ENCODE measurements around the gene LRP1. TPM values are rescaled to one million over a fixed set of nuclear protein-coding genes. Genes with fewer than 3 reads are reported as not detected.

The LRP1 gene
- polyA plus RNA-seq, 1 experiment, result 117 TPM

DNA sequence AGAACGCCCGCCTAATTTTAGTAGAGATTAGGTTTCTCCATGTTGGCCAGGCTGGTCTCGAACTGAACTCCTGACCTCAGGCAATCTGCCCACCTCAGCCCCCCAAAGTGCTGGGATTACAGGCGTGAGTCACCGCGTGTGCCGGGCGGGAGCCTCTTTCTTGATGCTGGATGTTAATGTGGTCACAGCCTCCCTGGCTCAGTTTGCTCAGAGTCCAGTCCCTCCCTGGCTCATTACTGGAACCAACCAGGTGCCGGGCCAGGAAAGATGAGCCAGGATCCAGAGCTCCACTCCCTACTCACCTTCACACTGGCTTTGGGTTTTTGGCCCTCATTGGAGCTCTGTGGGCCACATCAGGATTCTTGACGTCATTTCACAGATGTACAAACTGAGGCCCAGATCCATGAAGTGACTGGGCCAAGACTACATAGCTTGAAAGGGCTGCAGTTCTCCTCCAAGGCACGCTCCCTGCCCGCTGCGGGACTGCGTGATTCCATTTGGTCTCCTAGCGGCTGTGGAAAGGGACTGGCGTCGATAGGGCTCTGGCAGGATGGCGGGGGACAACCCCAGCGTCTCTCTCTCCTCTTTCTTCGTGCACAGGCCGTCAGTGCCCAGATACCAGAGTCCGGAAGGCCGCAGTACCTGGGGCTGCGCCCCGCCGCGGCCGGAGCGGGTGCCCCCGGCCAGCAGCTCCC is 96.1 kb downstream of the LRP1 start:
- no peak for DNase-seq (ENCODE audit: low read depth)
- H3K4me3 ChIP-seq (ENCODE audit: low read depth, low read length), result no peak overlapping the region
- CTCF ChIA-PET, result interaction anchor here (0.6 to 12.2 kb wide), 3 partner anchors 10 to 28 kb away, joined by 3 to 235 read pairs (median 22); a partner anchor contains a TSS

DNA sequence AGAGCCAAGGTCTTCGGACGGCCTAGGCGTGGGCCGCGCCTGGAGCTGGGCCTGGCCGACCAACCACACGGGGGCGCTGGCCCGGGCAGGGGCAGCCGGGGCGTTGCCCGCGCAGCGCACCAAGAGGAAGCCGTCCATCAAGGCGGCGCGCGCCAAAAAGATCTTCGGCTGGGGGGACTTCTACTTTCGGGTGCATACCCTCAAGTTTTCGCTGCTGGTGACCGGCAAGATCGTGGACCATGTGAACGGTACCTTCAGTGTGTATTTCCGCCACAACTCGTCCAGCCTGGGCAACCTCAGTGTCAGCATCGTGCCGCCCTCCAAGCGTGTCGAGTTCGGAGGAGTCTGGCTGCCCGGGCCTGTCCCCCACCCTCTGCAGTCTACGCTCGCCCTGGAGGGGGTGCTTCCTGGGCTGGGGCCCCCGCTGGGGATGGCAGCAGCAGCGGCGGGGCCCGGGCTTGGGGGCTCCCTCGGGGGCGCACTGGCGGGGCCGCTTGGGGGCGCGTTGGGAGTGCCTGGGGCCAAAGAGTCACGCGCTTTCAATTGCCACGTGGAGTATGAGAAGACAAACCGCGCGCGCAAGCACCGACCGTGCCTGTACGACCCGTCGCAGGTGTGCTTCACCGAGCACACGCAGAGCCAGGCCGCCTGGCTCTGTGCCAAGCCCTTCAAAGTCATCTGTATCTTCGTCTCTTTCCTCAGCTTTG is 96.8 kb downstream of the LRP1 start:
- no peak for DNase-seq (ENCODE audit: low read depth)
- no peak overlapping the region for H3K4me3 ChIP-seq (ENCODE audit: low read depth, low read length)
- ChIA-PET POLR2A (no interaction called here), CTCF (interaction anchor here (0.6 to 12.2 kb wide), 4 partner anchors 11 to 28 kb away, joined by 3 to 235 read pairs (median 78); a partner anchor contains a TSS)
- peaks cover 7% of the 10 kb centered on the region for H3K27me3 ChIP-seq (ENCODE audit: control insufficient read depth, insufficient read depth, low read length)
- peak; percentile 13; the same call in 1 of the 2 replicates for TF ChIP-seq CTCF (IDR thresholded peaks at IDR 0.05; ENCODE audit: insufficient read depth, low read depth, low read length)
- H3K36me3 ChIP-seq (ENCODE audit: control insufficient read depth, insufficient read depth, low read length), result no peaks in the 10 kb centered on the region

More for the DNA sequence above, 96.1 kb downstream of the LRP1 start:
- POLR2A ChIA-PET, result no interaction called here
- peaks cover 11% of the 10 kb centered on the region for H3K27me3 ChIP-seq (ENCODE audit: control insufficient read depth, insufficient read depth, low read length)
- H3K36me3 ChIP-seq (ENCODE audit: control insufficient read depth, insufficient read depth, low read length), result no peaks in the 10 kb centered on the region
- TF ChIP-seq CTCF (IDR thresholded peaks at IDR 0.05; ENCODE audit: insufficient read depth, low read depth, low read length), result no peak

- no peak for DNase-seq (ENCODE audit: low read depth)
- POLR2A ChIA-PET, result no interaction called here
- TF ChIP-seq CTCF (IDR thresholded peaks at IDR 0.05; ENCODE audit: insufficient read depth, low read depth, low read length), result no peak
- no peaks in the 10 kb centered on the region for H3K36me3 ChIP-seq (ENCODE audit: control insufficient read depth, insufficient read depth, low read length)
- CTCF ChIA-PET, result interaction anchor here (0.6 to 12.2 kb wide), 3 partner anchors 12 to 28 kb away, joined by 3 to 235 read pairs (median 135); a partner anchor contains a TSS
- no peak overlapping the region for H3K4me3 ChIP-seq (ENCODE audit: low read depth, low read length)
- H3K27me3 ChIP-seq (ENCODE audit: control insufficient read depth, insufficient read depth, low read length), result peaks cover 3% of the 10 kb centered on the region
Observed at GRCh38 chr12:57225680-57226210, 97.5 kb downstream of the LRP1 start.

- Histone ChIP-seq H3K36me3 (ENCODE audit: control insufficient read depth, insufficient read depth, low read length) (peaks cover 4% of the 10 kb centered on the region), H3K4me3 (ENCODE audit: low read depth, low read length) (no peak overlapping the region), H3K27me3 (ENCODE audit: control insufficient read depth, insufficient read depth, low read length) (no peaks in the 10 kb centered on the region; the same call in 1 of the 2 replicates)
- ChIA-PET CTCF (interaction anchor here (0.6 to 12.2 kb wide), 6 partner anchors 10 to 139 kb away, joined by 3 to 235 read pairs (median 4); partner anchors contain the start of gene NXPH4), POLR2A (no interaction called here)
- DNase-seq (ENCODE audit: low read depth), result no peak
- no peak for TF ChIP-seq CTCF (IDR thresholded peaks at IDR 0.05; ENCODE audit: insufficient read depth, low read depth, low read length)
Observed at GRCh38 chr12:57226588-57227314, 98.5 kb downstream of the LRP1 start.
